AG09309 (cell line): ENCODE results near the gene RETSAT.
"Not testable (repeated sequence)": the region's sequence is repeated elsewhere in the genome, so short reads cannot be mapped to it uniquely, and the experiment has no call there.

Experiments
- DNase-seq: peaks from one replicate; pipeline ENCODE4 v3.0.0-alpha.2; 2010; ENCODE audit warnings: low read depth
- H3K4me3 ChIP-seq: 2 replicates; pipeline ENCODE4 v1.5.1; 2011; ENCODE audit warnings: mild to moderate bottlenecking, low read depth, low read length, moderate library complexity; ENCODE audit not compliant: control insufficient read depth
- TF ChIP-seq, protein P1 (sequence below): IDR thresholded peaks from 2 replicates; pipeline ENCODE4 v1.5.1; 2011; ENCODE audit warnings: mild to moderate bottlenecking, low read depth, low read length, inconsistent platforms; ENCODE audit not compliant: insufficient read depth, control insufficient read depth; ENCODE audit errors: missing control alignments

RETSAT gene

DNA sequence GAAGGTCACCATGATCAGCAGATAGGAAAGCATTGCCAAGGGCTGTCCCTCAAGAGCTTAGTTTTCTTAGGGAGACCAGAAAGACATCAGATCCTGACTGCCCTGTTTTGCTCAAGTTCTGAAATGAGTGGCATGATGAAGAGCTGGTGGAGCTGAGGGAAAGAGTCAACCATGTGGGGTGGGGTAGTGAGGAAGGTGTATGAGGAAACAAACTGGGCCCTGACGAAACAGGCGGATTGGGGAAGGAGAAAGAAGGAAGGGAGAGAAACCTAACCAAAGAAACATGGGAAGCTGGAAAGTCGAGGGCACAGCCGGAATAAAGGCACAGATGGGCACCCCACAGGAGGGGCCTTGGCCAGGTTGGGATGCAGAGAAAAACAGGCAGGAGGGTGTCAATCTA is 34.5 kb downstream of the RETSAT start:
- no peak for DNase-seq
- H3K4me3 ChIP-seq = no peak overlapping the region

DNA sequence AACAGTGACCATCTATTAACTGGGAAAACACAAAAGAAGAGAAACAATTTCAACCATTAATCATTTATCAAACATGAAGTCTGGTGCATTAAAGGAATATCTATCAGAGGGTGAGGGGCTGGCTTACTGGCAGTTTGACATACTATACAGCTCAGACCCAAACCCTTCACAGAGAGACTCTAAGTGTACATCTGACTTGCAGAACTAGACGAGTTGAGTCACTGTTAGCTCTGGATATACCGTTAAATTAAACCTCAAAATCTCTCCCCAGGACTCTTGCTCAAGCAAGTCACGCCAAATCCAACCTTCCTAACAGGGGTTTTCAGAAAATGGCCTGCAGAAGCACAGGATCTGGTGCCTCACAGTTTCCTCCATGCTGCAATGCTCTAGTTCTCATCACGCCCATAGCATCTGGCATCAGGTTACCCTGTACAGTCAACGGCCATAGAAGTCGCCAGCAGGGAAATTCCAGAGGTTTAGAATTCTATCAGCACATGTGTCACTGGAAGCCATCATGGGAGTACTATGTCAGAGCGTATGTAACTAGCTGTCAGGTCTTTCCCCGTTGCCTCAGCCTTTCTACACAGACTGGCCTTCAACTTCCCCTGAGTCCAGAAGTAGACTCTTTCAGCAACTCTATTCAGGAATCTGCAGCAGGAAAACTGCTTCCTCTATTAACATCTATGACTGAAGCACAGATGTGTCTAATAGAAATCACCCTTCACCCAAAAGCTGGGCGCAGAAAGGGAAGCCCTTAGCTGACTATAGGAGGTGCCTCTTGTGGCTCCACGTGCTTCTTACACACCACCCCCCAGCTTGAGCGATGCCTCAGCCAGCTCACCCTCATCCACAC is 35.9 kb downstream of the RETSAT start:
- peak; percentile 83 for DNase-seq
- TF ChIP-seq, protein P1, sequence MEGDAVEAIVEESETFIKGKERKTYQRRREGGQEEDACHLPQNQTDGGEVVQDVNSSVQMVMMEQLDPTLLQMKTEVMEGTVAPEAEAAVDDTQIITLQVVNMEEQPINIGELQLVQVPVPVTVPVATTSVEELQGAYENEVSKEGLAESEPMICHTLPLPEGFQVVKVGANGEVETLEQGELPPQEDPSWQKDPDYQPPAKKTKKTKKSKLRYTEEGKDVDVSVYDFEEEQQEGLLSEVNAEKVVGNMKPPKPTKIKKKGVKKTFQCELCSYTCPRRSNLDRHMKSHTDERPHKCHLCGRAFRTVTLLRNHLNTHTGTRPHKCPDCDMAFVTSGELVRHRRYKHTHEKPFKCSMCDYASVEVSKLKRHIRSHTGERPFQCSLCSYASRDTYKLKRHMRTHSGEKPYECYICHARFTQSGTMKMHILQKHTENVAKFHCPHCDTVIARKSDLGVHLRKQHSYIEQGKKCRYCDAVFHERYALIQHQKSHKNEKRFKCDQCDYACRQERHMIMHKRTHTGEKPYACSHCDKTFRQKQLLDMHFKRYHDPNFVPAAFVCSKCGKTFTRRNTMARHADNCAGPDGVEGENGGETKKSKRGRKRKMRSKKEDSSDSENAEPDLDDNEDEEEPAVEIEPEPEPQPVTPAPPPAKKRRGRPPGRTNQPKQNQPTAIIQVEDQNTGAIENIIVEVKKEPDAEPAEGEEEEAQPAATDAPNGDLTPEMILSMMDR = no peak
- H3K4me3 ChIP-seq = no peak overlapping the region

More for the DNA sequence above, 34.5 kb downstream of the RETSAT start:
- TF ChIP-seq, protein P1 = no peak

DNA sequence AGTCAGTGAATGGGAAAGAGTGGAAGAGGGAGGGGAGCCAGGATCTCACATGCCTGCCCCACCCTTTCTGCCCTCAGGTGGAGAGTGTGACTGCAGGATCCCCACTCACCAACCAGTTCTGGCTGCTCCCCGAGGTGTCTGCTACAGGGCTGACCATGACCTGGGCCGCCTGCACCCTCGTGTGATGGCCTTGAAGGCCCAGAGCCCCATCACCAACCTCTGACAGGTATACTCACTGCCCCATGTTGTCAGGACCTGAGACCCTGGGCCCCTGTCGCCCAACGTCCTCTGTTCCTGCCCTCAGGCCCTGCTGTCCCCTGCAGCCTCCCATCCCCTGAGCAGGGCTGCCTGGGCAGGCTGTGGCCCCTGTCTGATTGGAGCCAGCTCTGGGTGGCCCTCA is 38.4 kb downstream of the RETSAT start:
- not testable (repeated sequence) for DNase-seq, H3K4me3 ChIP-seq

DNA sequence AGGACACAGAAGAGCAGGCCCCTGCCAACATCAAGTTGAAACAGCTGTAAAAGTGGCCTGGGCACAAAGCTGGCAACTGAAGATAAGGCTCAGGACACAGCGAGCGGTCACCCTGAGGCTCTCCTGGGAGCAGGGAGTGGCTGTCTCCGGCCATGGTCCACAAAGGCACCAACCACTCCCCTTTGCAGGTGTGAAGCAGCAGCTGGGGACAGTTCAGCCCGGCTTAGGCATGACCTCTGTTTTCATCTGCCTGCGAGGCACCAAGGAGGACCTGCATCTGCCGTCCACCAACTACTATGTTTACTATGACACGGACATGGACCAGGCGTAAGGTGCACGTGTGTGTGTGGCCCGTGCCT is 39.5 kb downstream of the RETSAT start:
- TF ChIP-seq, protein P1 = no peak
- no peak for DNase-seq
- H3K4me3 ChIP-seq = no peak overlapping the region

DNA sequence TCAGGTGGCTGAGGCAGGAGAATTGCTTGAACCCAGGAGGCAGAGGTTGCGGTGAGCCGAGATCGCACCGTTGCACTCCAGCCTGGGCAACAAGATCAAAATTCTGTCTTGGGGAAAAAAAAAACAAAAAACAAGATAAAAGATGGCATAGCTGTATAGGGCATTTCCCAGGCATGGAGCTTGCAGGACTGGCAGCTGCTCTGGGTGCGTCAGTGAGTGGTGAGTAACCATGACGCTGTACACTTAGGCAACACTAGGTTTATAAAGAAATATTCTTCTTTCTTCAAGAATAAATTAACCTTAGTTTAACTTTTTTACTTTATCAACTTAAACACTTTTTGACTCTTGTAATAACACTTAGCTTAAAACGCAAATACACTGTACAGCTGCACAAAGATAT is 41.9 kb downstream of the RETSAT start:
- TF ChIP-seq, protein P1 = no peak
- peak; percentile 71 for DNase-seq
- no peak overlapping the region for H3K4me3 ChIP-seq

DNA sequence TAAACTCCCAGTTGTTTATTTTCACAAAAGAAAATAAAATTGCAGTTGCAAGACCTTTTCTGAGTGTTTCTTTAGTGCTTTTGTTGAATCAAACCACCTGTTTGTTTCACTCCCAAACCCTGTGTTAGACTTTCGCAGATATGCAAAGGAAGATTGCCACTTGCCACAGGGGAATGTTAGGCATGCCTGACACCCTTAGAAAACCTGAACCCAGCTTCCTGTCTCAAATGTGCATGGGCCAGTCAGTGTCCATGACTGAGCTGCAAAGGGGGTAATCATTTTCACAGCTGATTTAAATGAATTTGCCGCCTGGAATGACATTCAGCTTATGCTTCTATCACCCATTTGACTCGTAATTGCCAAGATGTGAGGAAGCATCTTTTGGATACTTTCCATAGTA is 44.0 kb downstream of the RETSAT start:
- no peak for DNase-seq
- no peak overlapping the region for H3K4me3 ChIP-seq
- TF ChIP-seq, protein P1 = no peak

DNA sequence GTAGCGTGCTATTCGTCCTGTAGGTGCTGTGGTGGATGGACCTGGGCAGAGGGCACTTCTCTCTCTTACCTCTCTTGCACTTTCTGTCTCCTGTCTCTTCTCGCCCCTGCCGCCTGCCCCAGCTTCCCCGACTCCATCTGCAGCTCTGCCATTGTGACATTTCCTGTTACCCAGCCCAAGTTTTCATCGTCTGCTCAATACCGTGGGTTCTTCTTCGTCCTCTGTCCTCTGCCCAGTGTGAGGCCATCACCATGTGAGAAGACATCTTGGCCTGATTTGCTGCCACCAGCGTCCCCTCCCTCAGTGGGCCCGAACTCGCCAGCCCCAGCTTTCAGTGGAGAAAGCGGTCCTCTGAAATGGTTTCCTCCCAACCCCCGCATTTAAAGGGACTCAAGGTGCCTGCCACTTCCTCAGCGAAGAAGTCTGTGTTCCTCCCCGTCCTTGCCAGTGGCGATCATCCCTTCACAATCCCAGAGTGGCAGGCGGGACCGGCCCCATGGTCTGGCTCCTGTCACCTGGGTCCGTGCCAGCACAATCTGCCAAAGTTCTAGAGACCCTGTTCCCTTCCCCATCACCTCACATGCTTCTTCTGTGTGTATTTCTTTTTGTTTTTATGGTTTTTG is 44.5 kb downstream of the RETSAT start:
- no peak for DNase-seq
- TF ChIP-seq, protein P1 = no peak
- H3K4me3 ChIP-seq = no peak overlapping the region
